Vagina (tissue), 2 donors: Measurements from ENCODE around the gene DHDH. TPM values are rescaled to one million over a fixed set of nuclear protein-coding genes. Genes with fewer than 3 reads are reported as not detected.

Source experiments
- DNase-seq, 2 donors: peaks; one replicate each; pipeline ENCODE4 v3.0.0-alpha.2; 2017; ENCODE audit errors: extremely low spot score in 2 of 2
- H3K27ac ChIP-seq: fragments of 200-600 bp; sonication (generic); one replicate; pipeline ENCODE4 v1.5.1; 2019
- H3K27me3 ChIP-seq: fragments of 200-600 bp; sonication (generic); one replicate; pipeline ENCODE4 v1.5.1; 2019
- H3K36me3 ChIP-seq, 2 donors: fragments of 200-600 bp; sonication (generic); one replicate each; pipeline ENCODE4 v1.5.1; 2017 to 2019
- H3K4me1 ChIP-seq: fragments of 200-600 bp; sonication (generic); one replicate; pipeline ENCODE4 v1.5.1; 2019
- H3K4me3 ChIP-seq, 2 donors: fragments of 200-600 bp; sonication (generic); 1 replicate in 1 of 2; 2 replicates in 1 of 2; pipeline ENCODE4 v1.5.1; 2016 to 2019
- H3K9me3 ChIP-seq: fragments of 200-600 bp; sonication (generic); one replicate; pipeline ENCODE4 v1.5.1; 2019
- CTCF ChIP-seq, 3 experiments: fragments of 450-650 bp in 2 of 3; fragments of 200-600 bp in 1 of 3; sonication (generic) in 1 of 3; IDR thresholded peaks; one replicate each; pipeline ENCODE4 v1.5.1; 2017 to 2019; ENCODE audit warnings: antibody characterized with exemption in 3 of 3, mild to moderate bottlenecking in 2 of 3, moderate library complexity in 2 of 3
- POLR2A ChIP-seq, 2 donors: fragments of 450-650 bp; IDR thresholded peaks; one replicate each; pipeline ENCODE4 v1.6.1; 2017; ENCODE audit warnings: antibody characterized with exemption in 2 of 2, mild to moderate bottlenecking in 2 of 2, moderate library complexity in 2 of 2
- POLR2AphosphoS5 ChIP-seq, 2 donors: sonication (generic); formaldehyde crosslinking; IDR thresholded peaks; one replicate each; pipeline ENCODE4 v1.9.0; 2017; ENCODE audit warnings: antibody characterized with exemption in 2 of 2, mild to moderate bottlenecking in 2 of 2, low read depth in 1 of 2; ENCODE audit not compliant: insufficient read depth in 1 of 2
- intact Hi-C: fragments of 100-400 bp; cut with DNase I; formaldehyde crosslinking; loops from one replicate; pipeline ENCODE4 v1.15.1; 2023
- total RNA-seq: library from RNA; depleted of rRNA; stranded (reverse); fragments of >200 nt; gene quantifications from one replicate; pipeline ENCODE4 v1.2.3, GENCODE V29; 2016

Gene DHDH
- total RNA-seq, 1 donor from 2014 or later, result not detected

- no peak for TF ChIP-seq CTCF (IDR thresholded peaks at IDR 0.05)
- TF ChIP-seq POLR2AphosphoS5 (IDR thresholded peaks at IDR 0.05; ENCODE audit: insufficient read depth in 1 of 2, low read depth in 1 of 2), result no peak
- intact Hi-C loops, result loop anchor here (10.0 kb wide), 2 partner anchors 95 to 335 kb away; partner anchors contain the start of genes DBP and PPP1R15A
- H3K27ac ChIP-seq, result no peak overlapping the region
- H3K4me3 ChIP-seq, result no peak overlapping the region
- H3K27me3 ChIP-seq, result no peaks in the 10 kb centered on the region
- H3K4me1 ChIP-seq, result peaks cover 21% of the 10 kb centered on the region
- no peak for DNase-seq
- peaks cover 0 to 37% of the 10 kb centered on the region in 2 donors for H3K36me3 ChIP-seq
- H3K9me3 ChIP-seq, result no peaks in the 10 kb centered on the region
These were observed 36.0 kb downstream of the DHDH start for GRCh38 chr19:48969276-48970138.

GRCh38 chr19:48970139-48970766, 36.8 kb downstream of the DHDH start:
- intact Hi-C loops, result no loop called here
- Histone ChIP-seq H3K4me3 (no peak overlapping the region), H3K4me1 (peaks cover 17% of the 10 kb centered on the region), H3K9me3 (no peaks in the 10 kb centered on the region), H3K27ac (peak overlapping the region; percentile 30), H3K27me3 (no peaks in the 10 kb centered on the region), H3K36me3 (peaks cover 0 to 40% of the 10 kb centered on the region in 2 donors)
- no peak for TF ChIP-seq CTCF (IDR thresholded peaks at IDR 0.05)
- no peak for TF ChIP-seq POLR2AphosphoS5 (IDR thresholded peaks at IDR 0.05; ENCODE audit: insufficient read depth in 1 of 2, low read depth in 1 of 2)
- TF ChIP-seq POLR2A (IDR thresholded peaks at IDR 0.05), result no peak
- DNase-seq, result no peak

- intact Hi-C loops, result no loop called here
- H3K4me3 ChIP-seq, result no peak overlapping the region
- TF ChIP-seq POLR2A (IDR thresholded peaks at IDR 0.05) (no peak), CTCF (IDR thresholded peaks at IDR 0.05) (peak; percentile 87 to 93 (median 92)), POLR2AphosphoS5 (IDR thresholded peaks at IDR 0.05; ENCODE audit: insufficient read depth in 1 of 2, low read depth in 1 of 2) (peak in 1 of 2 donors; percentile 18)
- no peaks in the 10 kb centered on the region for H3K9me3 ChIP-seq
- no peak for DNase-seq
- H3K36me3 ChIP-seq, result peaks cover 0 to 40% of the 10 kb centered on the region in 2 donors
- peaks cover 17% of the 10 kb centered on the region for H3K4me1 ChIP-seq
- H3K27ac ChIP-seq, result peak overlapping the region; percentile 30
- no peaks in the 10 kb centered on the region for H3K27me3 ChIP-seq
These were observed 37.5 kb downstream of the DHDH start for GRCh38 chr19:48970923-48971395.

- Histone ChIP-seq H3K36me3 (peaks cover 0 to 28% of the 10 kb centered on the region in 2 donors), H3K27me3 (no peaks in the 10 kb centered on the region), H3K27ac (no peak overlapping the region), H3K4me3 (no peak overlapping the region), H3K4me1 (peaks cover 15% of the 10 kb centered on the region), H3K9me3 (no peaks in the 10 kb centered on the region)
- intact Hi-C loops, result loop anchor here (5.0 kb wide), 1 partner anchor 179 kb away; no protein-coding TSS in a partner anchor
- DNase-seq, result no peak
- TF ChIP-seq POLR2AphosphoS5 (IDR thresholded peaks at IDR 0.05; ENCODE audit: insufficient read depth in 1 of 2, low read depth in 1 of 2) (no peak), POLR2A (IDR thresholded peaks at IDR 0.05) (no peak), CTCF (IDR thresholded peaks at IDR 0.05) (no peak)
These were observed 42.7 kb downstream of the DHDH start for GRCh38 chr19:48975947-48976847.
